IMR-90 (cell line): ENCODE measurements around the gene KIF3A. TPM values are rescaled to one million over a fixed set of nuclear protein-coding genes. Genes with fewer than 3 reads are reported as not detected.

Experiments used
- ATAC-seq: fragments of 200-7000 bp; cut with Tn5 transposase; 2 replicates; pipeline ENCODE4 v1.9.1; 2020; ENCODE audit warnings: low read depth, mild to moderate bottlenecking, moderate library complexity
- BruUV-seq: library from RNA; stranded (reverse); fragments of 400-500 nt; replicated peaks from 2 replicates; lab custom pipeline; 2021; lab: Mats Ljungman, UMichigan
- CTCF ChIA-PET: fragments of 300-600 bp; formaldehyde crosslinking; extraction: SDS; loops from one replicate; lab custom pipeline; 2021; ENCODE audit warnings: antibody characterized with exemption; lab: Yijun Ruan, JAX
- POLR2A ChIA-PET: fragments of 300-600 bp; sonication (Branson Sonifier 250); formaldehyde crosslinking; loops from one replicate; lab custom pipeline; 2022; ENCODE audit warnings: antibody characterized with exemption; ENCODE audit not compliant: unreplicated experiment; lab: Charles Lee
- DNase-seq: peaks from one replicate; pipeline ENCODE4 v3.0.0; 2013
- H2AFZ ChIP-seq: replicated peaks from 2 replicates; pipeline ENCODE3; 2013; ENCODE audit warnings: low read length, mild to moderate bottlenecking; ENCODE audit not compliant: poor library complexity
- H2AK5ac ChIP-seq: 2 replicates; pipeline ENCODE4 v1.6.1; 2013; ENCODE audit warnings: low read depth, low read length, inconsistent platforms
- H2AK9ac ChIP-seq: replicated peaks from 2 replicates; pipeline ENCODE3; 2013; ENCODE audit warnings: mild to moderate bottlenecking, low read depth, low read length, moderate library complexity; ENCODE audit not compliant: poor library complexity
- H2BK120ac ChIP-seq: 2 replicates; pipeline ENCODE4 v1.6.1; 2013; ENCODE audit warnings: low read depth, low read length, inconsistent platforms
- H2BK15ac ChIP-seq: 3 replicates; pipeline ENCODE4 v1.6.1; 2013; ENCODE audit warnings: low read depth, low read length, inconsistent platforms
- H2BK20ac ChIP-seq: 2 replicates; pipeline ENCODE4 v1.6.1; 2013; ENCODE audit warnings: low read depth, mild to moderate bottlenecking, inconsistent platforms, low read length, moderate library complexity
- H2BK5ac ChIP-seq: 2 replicates; pipeline ENCODE4 v1.6.1; 2013; ENCODE audit warnings: mild to moderate bottlenecking, low read depth, low read length, inconsistent platforms; ENCODE audit not compliant: poor library complexity, severe bottlenecking
- H3K14ac ChIP-seq: replicated peaks from 2 replicates; pipeline ENCODE4 v1.6.1; 2013; ENCODE audit warnings: low read depth, low read length, inconsistent platforms
- H3K18ac ChIP-seq: 2 replicates; pipeline ENCODE4 v1.6.1; 2013; ENCODE audit warnings: low read depth, low read length, control low read depth
- H3K23ac ChIP-seq: 2 replicates; pipeline ENCODE4 v1.6.1; 2013; ENCODE audit warnings: low read depth, low read length, inconsistent platforms
- H3K27ac ChIP-seq: 2 replicates; pipeline ENCODE4 v1.5.1; 2013; ENCODE audit warnings: mild to moderate bottlenecking, control low read depth, low read length; ENCODE audit not compliant: insufficient read depth
- H3K27me3 ChIP-seq: 2 replicates; pipeline ENCODE4 v1.6.1; 2013; ENCODE audit warnings: low read length; ENCODE audit not compliant: control insufficient read depth, insufficient read depth
- H3K36me3 ChIP-seq: 2 replicates; pipeline ENCODE4 v1.6.1; 2013; ENCODE audit warnings: low read length, mixed read lengths; ENCODE audit not compliant: control insufficient read depth, insufficient read depth
- H3K4ac ChIP-seq: 2 replicates; pipeline ENCODE4 v1.6.1; 2013; ENCODE audit warnings: low read depth, low read length, inconsistent platforms
- H3K4me1 ChIP-seq: 2 replicates; pipeline ENCODE4 v1.6.1; 2013; ENCODE audit warnings: low read length, mixed read lengths; ENCODE audit not compliant: control insufficient read depth, insufficient read depth
- H3K4me2 ChIP-seq: 2 replicates; pipeline ENCODE4 v1.6.1; 2013; ENCODE audit warnings: low read depth, mild to moderate bottlenecking, control low read depth, low read length, moderate library complexity
- H3K4me3 ChIP-seq: 2 replicates; pipeline ENCODE4 v1.5.1; 2013; ENCODE audit warnings: low read depth, mild to moderate bottlenecking, control low read depth, low read length, moderate library complexity; ENCODE audit not compliant: insufficient read depth
- H3K56ac ChIP-seq: 2 replicates; pipeline ENCODE4 v1.6.1; 2013; ENCODE audit warnings: low read length, inconsistent platforms; ENCODE audit not compliant: insufficient read depth; ENCODE audit errors: extremely low read depth
- H3K79me1 ChIP-seq, 2 experiments: 2 replicates each; pipeline ENCODE4 v1.6.1; 2013; ENCODE audit warnings: low read length in 2 of 2, inconsistent platforms in 1 of 2, low read depth in 1 of 2
- H3K9ac ChIP-seq: 2 replicates; pipeline ENCODE4 v1.6.1; 2013; ENCODE audit warnings: low read depth, low read length, control low read depth
- H3K9me1 ChIP-seq: 2 replicates; pipeline ENCODE4 v1.6.1; 2013; ENCODE audit warnings: low read length, inconsistent platforms; ENCODE audit not compliant: insufficient read depth
- H3K9me3 ChIP-seq: 2 replicates; pipeline ENCODE4 v1.6.1; 2013; ENCODE audit warnings: low read length; ENCODE audit not compliant: control insufficient read depth, insufficient read depth
- H4K20me1 ChIP-seq: 2 replicates; pipeline ENCODE4 v1.6.1; 2013; ENCODE audit warnings: low read length, inconsistent platforms; ENCODE audit not compliant: insufficient read depth
- H4K5ac ChIP-seq: 2 replicates; pipeline ENCODE4 v1.6.1; 2013; ENCODE audit warnings: mild to moderate bottlenecking, low read depth, low read length, control low read depth
- H4K8ac ChIP-seq, 2 experiments: 2 replicates each; pipeline ENCODE4 v1.6.1; 2013; ENCODE audit warnings: low read depth in 2 of 2, low read length in 2 of 2, control low read depth in 1 of 2, inconsistent platforms in 1 of 2
- H4K91ac ChIP-seq: 2 replicates; pipeline ENCODE4 v1.6.1; 2013; ENCODE audit warnings: low read depth, low read length, inconsistent platforms; ENCODE audit not compliant: insufficient read depth
- CTCF ChIP-seq: conservative IDR thresholded peaks from 2 replicates; pipeline ENCODE4 v1.5.1; 2012; ENCODE audit warnings: mild to moderate bottlenecking, low read depth, low read length, improper control_type of control experiment
- FOS ChIP-seq: fragments of 150-350 bp; IDR thresholded peaks from 2 replicates; pipeline ENCODE4 v1.6.1; 2016; ENCODE audit warnings: low read depth, low read length
- MAZ ChIP-seq: IDR thresholded peaks from 2 replicates; pipeline ENCODE4 v1.6.1; 2012; ENCODE audit warnings: low read depth, mild to moderate bottlenecking, low read length, improper control_type of control experiment, moderate library complexity, borderline replicate concordance
- NFE2L2 ChIP-seq: fragments of 150-350 bp; IDR thresholded peaks from 2 replicates; pipeline ENCODE4 v1.6.1; 2016; ENCODE audit warnings: low read depth, mild to moderate bottlenecking, low read length
- POLR2A ChIP-seq: IDR thresholded peaks from 2 replicates; pipeline ENCODE4 v1.6.1; 2012; ENCODE audit warnings: mild to moderate bottlenecking, low read depth, low read length
- RAD21 ChIP-seq: IDR thresholded peaks from 2 replicates; pipeline ENCODE4 v1.6.1; 2012; ENCODE audit warnings: low read length, improper control_type of control experiment
- RFX5 ChIP-seq: IDR thresholded peaks from 2 replicates; pipeline ENCODE4 v1.8.0; 2012; ENCODE audit warnings: low read depth, mild to moderate bottlenecking, low read length, moderate library complexity
- WGBS, 2 experiments: methylation state at CpG; one replicate each; pipeline versions ENCODE4 v1.1.5 to v1.1.7; 2013; ENCODE audit warnings: missing lambda C conversion rate in 2 of 2; ENCODE audit not compliant: insufficient read length in 1 of 2; ENCODE audit errors: extremely low coverage in 2 of 2; 5-methylcytosine and 5-hydroxymethylcytosine counted together
- dilution Hi-C: fragments of 300-500 bp; cut with HindIII; formaldehyde crosslinking; loops from one replicate; pipeline ENCODE4 v1.14.3; 2018; ENCODE audit warnings: low sequenced_read_pairs; ENCODE audit not compliant: unreplicated experiment
- in situ Hi-C: fragments of 300-500 bp; cut with MboI; formaldehyde crosslinking; loops from 3 replicates; pipeline ENCODE4 v1.14.3; 2019; ENCODE audit warnings: low sequenced_read_pairs, inconsistent platforms, mixed read lengths
- intact Hi-C: fragments of 100-400 bp; cut with micrococcal nuclease; formaldehyde crosslinking; loops from 2 replicates; pipeline ENCODE4 v1.10.0; 2022
- polyA plus RNA-seq, 3 experiments: library from polyadenylated mRNA; depleted of rRNA; stranded (reverse); fragments of >200 nt; gene quantifications; 2 replicates each; pipeline ENCODE4 v1.2.3, GENCODE V29; 2012; ENCODE audit warnings: low replicate concordance in 1 of 3
- total RNA-seq: library from RNA; depleted of rRNA; stranded (reverse); fragments of >200 nt; gene quantifications from 2 replicates; pipeline ENCODE4 v1.2.3, GENCODE V29; 2012

KIF3A gene
- total and polyA plus RNA-seq, 2 of the 4 experiments (the other 2 are of a cell fraction) = 4.3 to 4.5 TPM

- CTCF ChIA-PET = interaction anchor here (0.6 kb wide), 1 partner anchor 1516 kb away, joined by 4 read pairs; no protein-coding TSS in a partner anchor
- H3K36me3 ChIP-seq = no peaks in the 10 kb centered on the region
- dilution Hi-C loops (no loop called here), in situ Hi-C loops (no loop called here), intact Hi-C loops (no loop called here)
- no peak overlapping the region; the same call in 2 of the 3 replicates for H2BK15ac ChIP-seq
- peak overlapping the region; percentile 60; the same call in 1 of the 2 replicates for H3K4me2 ChIP-seq
- ATAC-seq (no peak), DNase-seq (no peak)
- H2BK120ac ChIP-seq = no peak overlapping the region
- H3K4me3 ChIP-seq = no peak overlapping the region
- H3K4ac ChIP-seq = no peak overlapping the region; the same call in 1 of the 2 replicates
- no peak overlapping the region for H4K5ac ChIP-seq
- H4K20me1 ChIP-seq = no peaks in the 10 kb centered on the region
- no peak overlapping the region for H3K9ac ChIP-seq
- WGBS, 2 experiments = no CpG with 5 or more reads among the region's 12 CpGs
- no peak overlapping the region; a peak in 1 of 4 replicates for H4K8ac ChIP-seq
- TF ChIP-seq RFX5 = no peak
- no peak for TF ChIP-seq FOS
- TF ChIP-seq NFE2L2 = no peak
- TF ChIP-seq POLR2A = no peak
- no peak for TF ChIP-seq RAD21
- TF ChIP-seq CTCF = no peak
- no peak for TF ChIP-seq MAZ
- H3K4me1 ChIP-seq = no peaks in the 10 kb centered on the region
- H3K56ac ChIP-seq = no peak overlapping the region
- H2AFZ ChIP-seq = peak overlapping the region; percentile 90
- no peaks in the 10 kb centered on the region for H3K79me1 ChIP-seq
- H3K27me3 ChIP-seq = peaks cover 11% of the 10 kb centered on the region; the same call in 1 of the 2 replicates
- H3K18ac ChIP-seq = no peak overlapping the region
- peak overlapping the region; percentile 42; the same call in 1 of the 2 replicates for H3K23ac ChIP-seq
- H2AK5ac ChIP-seq = 0 out of 2 replicates have a peak overlapping the region, but pooled peaks have one; percentile 56
- no peaks in the 10 kb centered on the region for H3K9me3 ChIP-seq
- POLR2A ChIA-PET = no interaction called here
- no peak overlapping the region; the same call in 1 of the 2 replicates for H3K14ac ChIP-seq
- H2BK5ac ChIP-seq = no peak overlapping the region
- H2BK20ac ChIP-seq = no peak overlapping the region
- H3K9me1 ChIP-seq = peaks cover 3% of the 10 kb centered on the region; the same call in 1 of the 2 replicates
- H4K91ac ChIP-seq = no peak overlapping the region
- H3K27ac ChIP-seq = no peak overlapping the region
- no TSS peak for BruUV-seq
- H2AK9ac ChIP-seq = peak overlapping the region; percentile 74
Measured at GRCh38 chr5:132656774-132657355, 80.5 kb downstream of the KIF3A start.
